K562 (cell line): Measurements from ENCODE around the gene FMNL1. TPM values are rescaled to one million over a fixed set of nuclear protein-coding genes. Genes with fewer than 3 reads are reported as not detected.
A peak's percentile ranks its signal among the peaks of the same experiment; 100 is the strongest.

ENCODE experiments used
- ATF2 ChIP-seq: sonication (generic); formaldehyde crosslinking; IDR thresholded peaks from 2 replicates; pipeline ENCODE4 v1.8.1; 2022; ENCODE audit warnings: missing genetic modification reagents
- PHB2 ChIP-seq: fragments of 450-650 bp; IDR thresholded peaks from 2 replicates; pipeline ENCODE4 v1.6.1; 2017; ENCODE audit warnings: low read depth
- PKNOX1 ChIP-seq: fragments of 450-650 bp; IDR thresholded peaks from 2 replicates; pipeline ENCODE4 v1.6.1; 2016
- SMARCB1 ChIP-seq: IDR thresholded peaks from 2 replicates; pipeline ENCODE4 v1.6.1; 2011; ENCODE audit warnings: improper control_type of control experiment, low read depth; ENCODE audit not compliant: insufficient read length
- STAT6 ChIP-seq: sonication (generic); formaldehyde crosslinking; IDR thresholded peaks from 2 replicates; pipeline ENCODE4 v1.8.1; 2023; ENCODE audit warnings: mild to moderate bottlenecking, missing genetic modification reagents
- TAF1 ChIP-seq: IDR thresholded peaks from 2 replicates; pipeline ENCODE4 v1.6.1; 2011; ENCODE audit warnings: mild to moderate bottlenecking, low read length, moderate library complexity; ENCODE audit not compliant: insufficient read depth, control insufficient read depth, severe bottlenecking; ENCODE audit errors: extremely low read depth
- ZBTB49 ChIP-seq: sonication (generic); formaldehyde crosslinking; IDR thresholded peaks from 2 replicates; pipeline ENCODE4 v1.8.0; 2022; ENCODE audit warnings: missing genetic modification reagents, mild to moderate bottlenecking, borderline replicate concordance
- ZFP1 ChIP-seq: fragments of 450-650 bp; formaldehyde crosslinking; IDR thresholded peaks from 2 replicates; pipeline ENCODE4 v1.4.0; 2020; ENCODE audit warnings: mild to moderate bottlenecking, mixed read lengths
- ZKSCAN1 ChIP-seq: fragments of 150-350 bp; IDR thresholded peaks from 2 replicates; pipeline ENCODE4 v1.6.1; 2016; ENCODE audit warnings: low read depth, low read length
- ZNF134 ChIP-seq: fragments of 250-450 bp; sonication (Bioruptor Pico); conservative IDR thresholded peaks from 2 replicates; pipeline ENCODE4 v1.4.0; 2020
- ZNF24 ChIP-seq: fragments of 450-650 bp; IDR thresholded peaks from 2 replicates; pipeline ENCODE4 v1.6.1; 2016
- ZNF347 ChIP-seq: fragments of 450-650 bp; formaldehyde crosslinking; IDR thresholded peaks from 2 replicates; pipeline ENCODE4 v1.4.0; 2020; ENCODE audit warnings: low read depth, mild to moderate bottlenecking, moderate library complexity
- ZNF583 ChIP-seq: fragments of 250-450 bp; sonication (Bioruptor Pico); IDR thresholded peaks from 2 replicates; pipeline ENCODE4 v1.4.0; 2020
- ZNF592 ChIP-seq: fragments of 450-650 bp; IDR thresholded peaks from 2 replicates; pipeline ENCODE4 v1.6.1; 2017; ENCODE audit warnings: antibody characterized with exemption, mild to moderate bottlenecking
- ZSCAN29 ChIP-seq: fragments of 450-650 bp; IDR thresholded peaks from 2 replicates; pipeline ENCODE4 v1.6.1; 2017
- polyA plus RNA-seq, 8 experiments: library from polyadenylated mRNA; depleted of rRNA in 4 of 8; stranded (reverse) in 5 of 8; unstranded in 3 of 8; fragments of >200 nt; fragmentation: Nextera tagmentation in 2 of 8; fragmentation: Illumina TruSeq in 1 of 8; extraction: Ambion mirVana in 2 of 8; extraction: Trizol in 1 of 8; gene quantifications; 2 replicates each; pipeline versions ENCODE4 v1.2.1 to v1.2.3, GENCODE V29; 2011 to 2014; ENCODE audit warnings: inconsistent platforms in 1 of 8, missing spikeins in 1 of 8
- total RNA-seq, 7 experiments: library from RNA; depleted of rRNA in 6 of 7; stranded (reverse); fragments of >200 nt in 6 of 7; fragmentation: Illumina TruSeq in 2 of 7; extraction: Trizol in 2 of 7; gene quantifications; 2 replicates each; pipeline versions ENCODE4 v1.2.1 to v1.2.3, GENCODE V29; 2011 to 2021; ENCODE audit warnings: low replicate concordance in 1 of 7

Gene FMNL1
- total and polyA plus RNA-seq, 9 of the 15 experiments (the other 6 are each of a cell fraction or from before 2014, with no cell fraction given), result 0.70 to 36.6 (median 7.7) TPM

- TF ChIP-seq ZNF592 (peak; percentile 21; the same call in 1 of the 2 replicates), STAT6 (CRISPR knock-in tag) (no peak), ZBTB49 (CRISPR knock-in tag) (no peak), TAF1 (peak; percentile 7), ATF2 (CRISPR knock-in tag) (no peak), PKNOX1 (no peak), ZKSCAN1 (no peak), PHB2 (no peak), ZNF24 (no peak), ZSCAN29 (no peak), SMARCB1 (no peak), ZFP1 (CRISPR knock-in tag) (no peak), ZNF347 (CRISPR knock-in tag) (no peak), ZNF583 (CRISPR knock-in tag) (no peak), ZNF134 (CRISPR knock-in tag) (no peak)
These were observed at the start of gene FMNL1 (continued) for GRCh38 chr17:45221081-45222013.
